ENCODE measurements around the gene EEFSEC. TPM values are rescaled to one million over a fixed set of nuclear protein-coding genes. Genes with fewer than 3 reads are reported as not detected.
A peak's percentile ranks its signal among the peaks of the same experiment; 100 is the strongest.

EEFSEC gene
- total RNA-seq, 1 experiment from 2014 or later, result 21.3 TPM

DNA sequence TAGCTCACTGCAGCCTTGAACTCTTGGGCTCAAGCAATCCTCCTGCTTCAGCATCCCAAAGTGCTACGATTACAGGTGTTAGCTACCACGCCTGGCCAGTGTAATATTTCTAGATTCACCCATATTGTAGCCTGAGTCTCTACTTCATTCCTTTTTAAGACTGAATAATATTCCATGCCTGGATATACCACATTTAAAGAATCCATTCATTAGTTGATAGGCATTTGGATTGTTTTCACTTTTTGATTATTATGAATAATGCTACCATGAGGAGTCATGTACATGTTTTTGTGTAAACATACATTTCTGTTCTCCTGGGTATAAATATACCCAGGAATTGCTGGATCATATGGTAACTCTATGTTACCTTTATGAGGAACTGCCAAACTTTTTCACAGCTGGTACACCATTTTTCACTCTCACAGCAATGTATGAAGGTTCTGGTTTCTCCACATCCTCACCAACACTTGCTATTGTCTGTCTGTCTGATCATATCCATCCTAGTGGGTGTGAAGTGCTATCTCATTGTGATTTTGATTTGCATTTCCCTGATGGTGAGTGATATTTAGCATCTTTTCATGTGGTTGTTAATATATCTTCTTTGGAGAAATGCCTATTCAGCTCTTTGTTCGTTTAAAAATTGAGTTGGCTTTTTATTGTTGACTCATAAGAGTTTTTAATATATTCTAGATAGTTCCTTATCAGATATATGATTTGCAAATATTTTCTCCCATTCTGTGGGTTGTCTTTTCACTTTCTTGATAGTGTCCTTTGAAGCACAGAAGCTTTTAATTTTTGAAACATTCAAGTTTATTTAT is 32.6 kb downstream of the EEFSEC start:
- BruUV-seq (replicated peaks), result no TSS peak
- intact Hi-C loops (cut with micrococcal nuclease; ENCODE audit: unreplicated experiment), result no loop called here
- Histone ChIP-seq H3K27me3 (ENCODE audit: insufficient read depth, low read depth) (no peaks in the 10 kb centered on the region), H3K79me2 (ENCODE audit: low read depth) (peaks cover 11% of the 10 kb centered on the region; the same call in 1 of the 2 replicates), H3K27ac (no peak overlapping the region), H3K4me3 (no peak overlapping the region), H3K4me2 (no peak overlapping the region), H3F3A (ENCODE audit: insufficient read depth, low read depth) (peaks cover 10% of the 10 kb centered on the region), H3K9me3 (ENCODE audit: insufficient read depth, low read depth) (no peaks in the 10 kb centered on the region), H3K4me1 (replicated peaks; ENCODE audit: insufficient read depth) (peaks cover 11% of the 10 kb centered on the region), H4K20me1 (ENCODE audit: insufficient read depth) (no peaks in the 10 kb centered on the region; the same call in 1 of the 2 replicates), H3K36me3 (ENCODE audit: low read depth) (no peaks in the 10 kb centered on the region), H3K9me2 (ENCODE audit: insufficient read depth) (no peaks in the 10 kb centered on the region), H2AFZ (no peak overlapping the region)
- POLR2A ChIA-PET (ENCODE audit: unreplicated experiment), result no interaction called here
- CTCF ChIA-PET, result no interaction called here
- no peak for TF ChIP-seq EZH2 (IDR thresholded peaks at IDR 0.05; ENCODE audit: low read depth)
- TF ChIP-seq, protein P1, sequence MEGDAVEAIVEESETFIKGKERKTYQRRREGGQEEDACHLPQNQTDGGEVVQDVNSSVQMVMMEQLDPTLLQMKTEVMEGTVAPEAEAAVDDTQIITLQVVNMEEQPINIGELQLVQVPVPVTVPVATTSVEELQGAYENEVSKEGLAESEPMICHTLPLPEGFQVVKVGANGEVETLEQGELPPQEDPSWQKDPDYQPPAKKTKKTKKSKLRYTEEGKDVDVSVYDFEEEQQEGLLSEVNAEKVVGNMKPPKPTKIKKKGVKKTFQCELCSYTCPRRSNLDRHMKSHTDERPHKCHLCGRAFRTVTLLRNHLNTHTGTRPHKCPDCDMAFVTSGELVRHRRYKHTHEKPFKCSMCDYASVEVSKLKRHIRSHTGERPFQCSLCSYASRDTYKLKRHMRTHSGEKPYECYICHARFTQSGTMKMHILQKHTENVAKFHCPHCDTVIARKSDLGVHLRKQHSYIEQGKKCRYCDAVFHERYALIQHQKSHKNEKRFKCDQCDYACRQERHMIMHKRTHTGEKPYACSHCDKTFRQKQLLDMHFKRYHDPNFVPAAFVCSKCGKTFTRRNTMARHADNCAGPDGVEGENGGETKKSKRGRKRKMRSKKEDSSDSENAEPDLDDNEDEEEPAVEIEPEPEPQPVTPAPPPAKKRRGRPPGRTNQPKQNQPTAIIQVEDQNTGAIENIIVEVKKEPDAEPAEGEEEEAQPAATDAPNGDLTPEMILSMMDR (conservative IDR thresholded peaks at IDR 0.05), result no peak
- DNase-seq, result no peak

DNA sequence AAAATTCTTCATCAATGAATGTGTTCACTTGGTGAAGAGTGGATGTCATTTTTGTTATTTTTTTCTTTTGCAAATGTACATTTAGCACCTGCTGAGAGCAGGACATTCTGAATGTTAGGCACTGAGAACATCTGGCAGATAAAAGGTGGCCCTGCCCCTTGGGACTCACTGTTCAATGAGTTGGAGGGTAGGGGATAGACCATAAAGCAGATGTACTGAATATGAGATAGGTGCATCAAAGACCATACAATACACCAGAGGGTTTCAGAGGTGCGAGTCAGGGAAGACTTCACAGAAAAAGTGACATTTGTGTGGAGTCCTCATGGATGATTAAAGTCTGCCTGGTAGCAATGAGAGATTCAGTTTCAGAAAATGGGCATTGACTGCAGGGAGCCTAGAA is 34.2 kb downstream of the EEFSEC start:
- H3K4me2 ChIP-seq, result no peak overlapping the region
- H3K27ac ChIP-seq, result no peak overlapping the region
- H3K36me3 ChIP-seq (ENCODE audit: low read depth), result no peaks in the 10 kb centered on the region
- intact Hi-C loops (cut with micrococcal nuclease; ENCODE audit: unreplicated experiment), result no loop called here
- no peaks in the 10 kb centered on the region for H3K9me2 ChIP-seq (ENCODE audit: insufficient read depth)
- no peak overlapping the region for H2AFZ ChIP-seq
- H3K27me3 ChIP-seq (ENCODE audit: insufficient read depth, low read depth), result no peaks in the 10 kb centered on the region
- POLR2A ChIA-PET (ENCODE audit: unreplicated experiment), result no interaction called here
- DNase-seq, result no peak
- CTCF ChIA-PET, result no interaction called here
- peaks cover 11% of the 10 kb centered on the region; the same call in 1 of the 2 replicates for H3K79me2 ChIP-seq (ENCODE audit: low read depth)
- H4K20me1 ChIP-seq (ENCODE audit: insufficient read depth), result no peaks in the 10 kb centered on the region; the same call in 1 of the 2 replicates
- peaks cover 10% of the 10 kb centered on the region for H3F3A ChIP-seq (ENCODE audit: insufficient read depth, low read depth)
- BruUV-seq (replicated peaks), result no TSS peak
- H3K9me3 ChIP-seq (ENCODE audit: insufficient read depth, low read depth), result no peaks in the 10 kb centered on the region
- no peak overlapping the region for H3K4me3 ChIP-seq
- H3K4me1 ChIP-seq (replicated peaks; ENCODE audit: insufficient read depth), result peaks cover 16% of the 10 kb centered on the region
- no peak for TF ChIP-seq EZH2 (IDR thresholded peaks at IDR 0.05; ENCODE audit: low read depth)
- TF ChIP-seq, protein P1 (conservative IDR thresholded peaks at IDR 0.05), result no peak

DNA sequence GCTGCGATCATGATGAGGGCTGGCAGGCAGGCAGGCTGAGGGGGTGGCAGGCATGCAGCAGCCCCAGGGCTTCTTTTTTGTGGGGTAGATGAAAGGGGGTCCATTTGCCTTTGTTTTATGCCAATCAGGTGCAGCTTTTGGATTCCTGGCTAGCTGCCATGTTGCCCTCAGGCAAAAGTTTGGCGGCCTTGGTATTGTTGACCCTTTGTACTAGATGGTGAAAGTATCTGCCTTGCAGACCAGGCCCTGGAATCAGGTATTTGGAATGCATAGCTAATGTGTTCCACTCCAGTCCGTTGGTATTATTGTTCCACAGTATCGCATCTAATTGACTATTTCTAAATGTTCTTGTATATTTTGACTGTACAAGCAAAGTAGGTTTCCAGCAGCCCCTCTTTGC is 35.0 kb downstream of the EEFSEC start:
- Histone ChIP-seq H3K4me2 (no peak overlapping the region), H3K79me2 (ENCODE audit: low read depth) (peaks cover 11% of the 10 kb centered on the region; the same call in 1 of the 2 replicates), H3K27me3 (ENCODE audit: insufficient read depth, low read depth) (no peaks in the 10 kb centered on the region), H4K20me1 (ENCODE audit: insufficient read depth) (no peaks in the 10 kb centered on the region; the same call in 1 of the 2 replicates), H2AFZ (no peak overlapping the region), H3K4me3 (no peak overlapping the region), H3K27ac (no peak overlapping the region), H3K36me3 (ENCODE audit: low read depth) (no peaks in the 10 kb centered on the region), H3K9me2 (ENCODE audit: insufficient read depth) (no peaks in the 10 kb centered on the region), H3K9me3 (ENCODE audit: insufficient read depth, low read depth) (no peaks in the 10 kb centered on the region), H3F3A (ENCODE audit: insufficient read depth, low read depth) (peaks cover 10% of the 10 kb centered on the region), H3K4me1 (replicated peaks; ENCODE audit: insufficient read depth) (peaks cover 16% of the 10 kb centered on the region)
- POLR2A ChIA-PET (ENCODE audit: unreplicated experiment), result no interaction called here
- DNase-seq, result peak in 1 of 2 experiments; percentile 33
- intact Hi-C loops (cut with micrococcal nuclease; ENCODE audit: unreplicated experiment), result no loop called here
- no peak for TF ChIP-seq EZH2 (IDR thresholded peaks at IDR 0.05; ENCODE audit: low read depth)
- TF ChIP-seq, protein P1 (conservative IDR thresholded peaks at IDR 0.05), result no peak
- BruUV-seq (replicated peaks), result no TSS peak
- CTCF ChIA-PET, result no interaction called here
